ENCODE results near the gene MOB2. TPM values are rescaled to one million over a fixed set of nuclear protein-coding genes. Genes with fewer than 3 reads are reported as not detected.
"Not testable (repeated sequence)": the region's sequence is repeated elsewhere in the genome, so short reads cannot be mapped to it uniquely, and the experiment has no call there.

Gene MOB2
- total RNA-seq, 1 donor from 2014 or later: 34.1 TPM

- Histone ChIP-seq H3K4me1 (peaks cover 78% of the 10 kb centered on the region), H3K9me3 (no peaks in the 10 kb centered on the region), H3K27me3 (no peaks in the 10 kb centered on the region), H3K4me3 (no peak overlapping the region), H3K27ac (no peak overlapping the region), H3K36me3 (no peaks in the 10 kb centered on the region)
- intact Hi-C loops (cut with DNase I): loop anchor here (10.0 kb wide), 1 partner anchor 207 kb away; the partner anchor contains the start of gene TOLLIP
- TF ChIP-seq CTCF (IDR thresholded peaks at IDR 0.05) (no peak), POLR2AphosphoS5 (IDR thresholded peaks at IDR 0.05; ENCODE audit: insufficient read depth in 1 of 2, low read depth in 1 of 2) (no peak), POLR2A (IDR thresholded peaks at IDR 0.05) (no peak)
- no peak for DNase-seq (ENCODE audit: extremely low spot score in 2 of 2)
These were observed 25.4 kb upstream of the MOB2 start for GRCh38 chr11:1511937-1512496.

- H3K27me3 ChIP-seq: no peaks in the 10 kb centered on the region
- H3K36me3 ChIP-seq: no peaks in the 10 kb centered on the region
- TF ChIP-seq CTCF (IDR thresholded peaks at IDR 0.05): no peak
- H3K27ac ChIP-seq: no peak overlapping the region
- H3K4me3 ChIP-seq: no peak overlapping the region
- intact Hi-C loops (cut with DNase I): loop anchor here (10.0 kb wide), 1 partner anchor 206 kb away; the partner anchor contains the start of gene TOLLIP
- no peak for DNase-seq (ENCODE audit: extremely low spot score in 2 of 2)
- peaks cover 78% of the 10 kb centered on the region for H3K4me1 ChIP-seq
- no peaks in the 10 kb centered on the region for H3K9me3 ChIP-seq
These were observed 24.3 kb upstream of the MOB2 start for GRCh38 chr11:1510928-1511327.

- H3K36me3 ChIP-seq; H3K9me3 ChIP-seq; H3K4me3 ChIP-seq; H3K27me3 ChIP-seq; DNase-seq (ENCODE audit: extremely low spot score in 2 of 2); H3K27ac ChIP-seq: not testable (repeated sequence)
- intact Hi-C loops (cut with DNase I): loop anchor here (10.0 kb wide), 1 partner anchor 206 kb away; the partner anchor contains the start of gene TOLLIP
- H3K4me1 ChIP-seq: peaks cover 78% of the 10 kb centered on the region
These were observed 23.8 kb upstream of the MOB2 start for GRCh38 chr11:1510351-1510750.

GRCh38 chr11:1509626-1510255, 23.2 kb upstream of the MOB2 start:
- TF ChIP-seq POLR2AphosphoS5 (IDR thresholded peaks at IDR 0.05; ENCODE audit: insufficient read depth in 1 of 2, low read depth in 1 of 2) (no peak), CTCF (IDR thresholded peaks at IDR 0.05) (no peak), POLR2A (IDR thresholded peaks at IDR 0.05) (no peak)
- intact Hi-C loops (cut with DNase I): loop anchor here (10.0 kb wide), 1 partner anchor 205 kb away; the partner anchor contains the start of gene TOLLIP
- no peak overlapping the region for H3K4me3 ChIP-seq
- no peaks in the 10 kb centered on the region for H3K36me3 ChIP-seq
- H3K27me3 ChIP-seq: no peaks in the 10 kb centered on the region
- no peak overlapping the region for H3K27ac ChIP-seq
- H3K4me1 ChIP-seq: peaks cover 78% of the 10 kb centered on the region
- H3K9me3 ChIP-seq: no peaks in the 10 kb centered on the region
- no peak for DNase-seq (ENCODE audit: extremely low spot score in 2 of 2)

GRCh38 chr11:1508986-1509385, 22.4 kb upstream of the MOB2 start:
- H3K4me1 ChIP-seq: peaks cover 78% of the 10 kb centered on the region
- H3K4me3 ChIP-seq: no peak overlapping the region
- intact Hi-C loops (cut with DNase I): no loop called here
- no peaks in the 10 kb centered on the region for H3K27me3 ChIP-seq
- no peak for TF ChIP-seq CTCF (IDR thresholded peaks at IDR 0.05)
- TF ChIP-seq POLR2A (IDR thresholded peaks at IDR 0.05): no peak
- TF ChIP-seq POLR2AphosphoS5 (IDR thresholded peaks at IDR 0.05; ENCODE audit: insufficient read depth in 1 of 2, low read depth in 1 of 2): no peak
- DNase-seq (ENCODE audit: extremely low spot score in 2 of 2): no peak
- H3K27ac ChIP-seq: no peak overlapping the region
- no peaks in the 10 kb centered on the region for H3K36me3 ChIP-seq
- no peaks in the 10 kb centered on the region for H3K9me3 ChIP-seq

Data from vagina (tissue), 2 donors.